ENCODE data around the gene ESR1.
"Not testable (repeated sequence)": the region's sequence is repeated elsewhere in the genome, so short reads cannot be mapped to it uniquely, and the experiment has no call there.

The ESR1 gene

GRCh38 chr6:152062476-152062875, 255.0 kb downstream of the ESR1 start:
- no peak for DNase-seq

- DNase-seq, result no peak
Measured at GRCh38 chr6:152063170-152063921, 255.9 kb downstream of the ESR1 start.

- no peak for DNase-seq
Measured at GRCh38 chr6:152068622-152069261, 261.3 kb downstream of the ESR1 start.

- no peak for DNase-seq
Measured at GRCh38 chr6:152070556-152070955, 263.1 kb downstream of the ESR1 start.

- DNase-seq, result no peak
Measured at GRCh38 chr6:152071318-152071717, 263.8 kb downstream of the ESR1 start.

- no peak for DNase-seq
Measured at GRCh38 chr6:152071843-152072242, 264.4 kb downstream of the ESR1 start.

- not testable (repeated sequence) for DNase-seq
Measured at GRCh38 chr6:152076242-152076641, 268.8 kb downstream of the ESR1 start.

- no peak for DNase-seq
Measured at GRCh38 chr6:152078001-152078400, 270.5 kb downstream of the ESR1 start.

GRCh38 chr6:152078804-152079203, 271.3 kb downstream of the ESR1 start:
- no peak for DNase-seq

GRCh38 chr6:152085451-152085921, 278.0 kb downstream of the ESR1 start:
- DNase-seq, result no peak

GRCh38 chr6:152086223-152086873, 278.9 kb downstream of the ESR1 start:
- no peak for DNase-seq

GRCh38 chr6:152087096-152087495, 279.6 kb downstream of the ESR1 start:
- DNase-seq, result no peak

GRCh38 chr6:152087701-152088100, 280.2 kb downstream of the ESR1 start:
- no peak for DNase-seq

GRCh38 chr6:152089992-152090391, 282.5 kb downstream of the ESR1 start:
- DNase-seq, result no peak

- no peak for DNase-seq
Measured at GRCh38 chr6:152091201-152091600, 283.7 kb downstream of the ESR1 start.

GRCh38 chr6:152091851-152092341, 284.4 kb downstream of the ESR1 start:
- DNase-seq, result no peak

- no peak for DNase-seq
Measured at GRCh38 chr6:152093711-152094110, 286.2 kb downstream of the ESR1 start.

GRCh38 chr6:152094276-152094675, 286.8 kb downstream of the ESR1 start:
- no peak for DNase-seq

GRCh38 chr6:152094992-152095592, 287.6 kb downstream of the ESR1 start:
- DNase-seq, result no peak

- DNase-seq, result no peak
Measured at GRCh38 chr6:152096863-152097496, 289.5 kb downstream of the ESR1 start.

- no peak for DNase-seq
Measured at GRCh38 chr6:152098683-152099082, 291.2 kb downstream of the ESR1 start.

- DNase-seq, result no peak
Measured at GRCh38 chr6:152099446-152100182, 292.1 kb downstream of the ESR1 start.

Measured in NCI-H2029 (cell line).